ENCODE measurements around the gene CLCN6. TPM values are rescaled to one million over a fixed set of nuclear protein-coding genes. Genes with fewer than 3 reads are reported as not detected.

The CLCN6 gene
- total and polyA plus RNA-seq, 10 of the 15 experiments (the other 5 are each of a cell fraction or from before 2014, with no cell fraction given): 2.2 to 20.9 (median 10.2) TPM

GRCh38 chr1:11783556-11783955 is 22.4 kb upstream of the CLCN6 start (continued):
- TF ChIP-seq ETV6 (conservative IDR thresholded peaks at IDR 0.05 in 1 of 2, IDR thresholded peaks at IDR 0.05 in 1 of 2; ENCODE audit: borderline replicate concordance in 1 of 2, low read depth in 1 of 2): no peak
- no peak for TF ChIP-seq HDAC2 (IDR thresholded peaks at IDR 0.05)
- TF ChIP-seq RAD51 (IDR thresholded peaks at IDR 0.05): no peak
- TF ChIP-seq HSF1 (IDR thresholded peaks at IDR 0.05; ENCODE audit: low read depth, low read length): no peak
- no peak for TF ChIP-seq FOXK2 (IDR thresholded peaks at IDR 0.05)
- no peak for TF ChIP-seq NFXL1 (IDR thresholded peaks at IDR 0.05; ENCODE audit: borderline replicate concordance)

GRCh38 chr1:11784256-11784992 is 21.6 kb upstream of the CLCN6 start:
- RAD21 ChIA-PET (ENCODE audit: unreplicated experiment): interaction anchor here (0.6 kb wide), 1 partner anchor 44 kb away, joined by 4 read pairs; no protein-coding TSS in a partner anchor
- in situ Hi-C loops (cut with MboI) (no loop called here), intact Hi-C loops (cut with micrococcal nuclease; ENCODE audit: unreplicated experiment) (no loop called here)
- Histone ChIP-seq H3K36me3 (ENCODE audit: control insufficient read depth in 2 of 2, insufficient read depth in 2 of 2, low read length in 1 of 2) (no peaks in the 10 kb centered on the region), H2AFZ (ENCODE audit: control insufficient read depth, low read depth, low read length) (no peak overlapping the region), H3K79me2 (ENCODE audit: control insufficient read depth, insufficient read depth, low read length) (no peaks in the 10 kb centered on the region), H3K27me3 (replicated peaks in 1 of 2; ENCODE audit: control insufficient read depth in 2 of 2, insufficient read depth in 2 of 2, low read length in 1 of 2) (no peaks in the 10 kb centered on the region), H3K4me2 (ENCODE audit: control insufficient read depth, insufficient read depth) (no peak overlapping the region), H3K9me3 (replicated peaks; ENCODE audit: control insufficient read depth, insufficient read depth, low read length) (no peaks in the 10 kb centered on the region), H3K27ac (ENCODE audit: control insufficient read depth, insufficient read depth) (no peak overlapping the region), H3K4me3 (no peak overlapping the region), H3K9ac (ENCODE audit: control insufficient read depth, insufficient read depth, low read length) (no peak overlapping the region), H4K20me1 (ENCODE audit: control insufficient read depth, insufficient read depth) (no peaks in the 10 kb centered on the region), H3K4me1 (ENCODE audit: control insufficient read depth, insufficient read depth, low read length) (peaks cover 4% of the 10 kb centered on the region; the same call in 1 of the 2 replicates)
- SMC1A ChIA-PET (ENCODE audit: uncharacterized antibody, unreplicated experiment): interaction anchor here (1.0 to 1.2 kb wide), 2 partner anchors 13 to 44 kb away, joined by 3 to 4 read pairs; no protein-coding TSS in a partner anchor
- WGBS (ENCODE audit: insufficient coverage, insufficient replicate concordance, low lambda C conversion rate, missing lambda C conversion rate): 63% methylated on average over 21 of the region's 21 CpGs
- FAIRE-seq (no peak), DNase-seq (ENCODE audit: low read depth, low spot score) (no peak), ATAC-seq (no peak; the same call in 2 of the 3 replicates)
- CTCF ChIA-PET: interaction anchor here (0.6 to 4.9 kb wide), 8 partner anchors 13 to 183 kb away, joined by 3 to 24 read pairs (median 4); no protein-coding TSS in a partner anchor
- no TSS peak for BruUV-seq (replicated peaks)
- POLR2A ChIA-PET: interaction anchor here (0.6 to 1.1 kb wide), 2 partner anchors 30 to 124 kb away, joined by 3 read pairs; no protein-coding TSS in a partner anchor
- TF ChIP-seq IRF5 (IDR thresholded peaks at IDR 0.05; ENCODE audit: borderline replicate concordance) (no peak), LARP7 (IDR thresholded peaks at IDR 0.05) (no peak), CHD4 (IDR thresholded peaks at IDR 0.05) (no peak), ZNF274 (IDR thresholded peaks at IDR 0.05; ENCODE audit: insufficient read depth, insufficient read length) (no peak), IRF4 (IDR thresholded peaks at IDR 0.05; ENCODE audit: low read depth, low read length) (no peak), SMARCA5 (IDR thresholded peaks at IDR 0.05) (no peak), SMAD5 (IDR thresholded peaks at IDR 0.05; ENCODE audit: low read depth) (no peak), NRF1 (conservative IDR thresholded peaks at IDR 0.05; ENCODE audit: low read depth, low read length) (no peak), ZNF384 (IDR thresholded peaks at IDR 0.05; ENCODE audit: borderline replicate concordance, low read depth, low read length) (no peak), TCF7 (IDR thresholded peaks at IDR 0.05; ENCODE audit: borderline replicate concordance) (no peak)
- TF ChIP-seq, protein P1, sequence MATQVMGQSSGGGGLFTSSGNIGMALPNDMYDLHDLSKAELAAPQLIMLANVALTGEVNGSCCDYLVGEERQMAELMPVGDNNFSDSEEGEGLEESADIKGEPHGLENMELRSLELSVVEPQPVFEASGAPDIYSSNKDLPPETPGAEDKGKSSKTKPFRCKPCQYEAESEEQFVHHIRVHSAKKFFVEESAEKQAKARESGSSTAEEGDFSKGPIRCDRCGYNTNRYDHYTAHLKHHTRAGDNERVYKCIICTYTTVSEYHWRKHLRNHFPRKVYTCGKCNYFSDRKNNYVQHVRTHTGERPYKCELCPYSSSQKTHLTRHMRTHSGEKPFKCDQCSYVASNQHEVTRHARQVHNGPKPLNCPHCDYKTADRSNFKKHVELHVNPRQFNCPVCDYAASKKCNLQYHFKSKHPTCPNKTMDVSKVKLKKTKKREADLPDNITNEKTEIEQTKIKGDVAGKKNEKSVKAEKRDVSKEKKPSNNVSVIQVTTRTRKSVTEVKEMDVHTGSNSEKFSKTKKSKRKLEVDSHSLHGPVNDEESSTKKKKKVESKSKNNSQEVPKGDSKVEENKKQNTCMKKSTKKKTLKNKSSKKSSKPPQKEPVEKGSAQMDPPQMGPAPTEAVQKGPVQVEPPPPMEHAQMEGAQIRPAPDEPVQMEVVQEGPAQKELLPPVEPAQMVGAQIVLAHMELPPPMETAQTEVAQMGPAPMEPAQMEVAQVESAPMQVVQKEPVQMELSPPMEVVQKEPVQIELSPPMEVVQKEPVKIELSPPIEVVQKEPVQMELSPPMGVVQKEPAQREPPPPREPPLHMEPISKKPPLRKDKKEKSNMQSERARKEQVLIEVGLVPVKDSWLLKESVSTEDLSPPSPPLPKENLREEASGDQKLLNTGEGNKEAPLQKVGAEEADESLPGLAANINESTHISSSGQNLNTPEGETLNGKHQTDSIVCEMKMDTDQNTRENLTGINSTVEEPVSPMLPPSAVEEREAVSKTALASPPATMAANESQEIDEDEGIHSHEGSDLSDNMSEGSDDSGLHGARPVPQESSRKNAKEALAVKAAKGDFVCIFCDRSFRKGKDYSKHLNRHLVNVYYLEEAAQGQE (IDR thresholded peaks at IDR 0.05; ENCODE audit: low read depth, low read length): no peak
